GM18499 (cell line): ENCODE data around the gene IP6K1.

Experiments used
- ATAC-seq: cut with Tn5 transposase; IDR thresholded peaks from one replicate; pipeline ENCODE4 v1.9.1; 2021; ENCODE audit warnings: moderate number of reproducible peaks; ENCODE audit not compliant: insufficient read depth, unreplicated experiment

Gene IP6K1

DNA sequence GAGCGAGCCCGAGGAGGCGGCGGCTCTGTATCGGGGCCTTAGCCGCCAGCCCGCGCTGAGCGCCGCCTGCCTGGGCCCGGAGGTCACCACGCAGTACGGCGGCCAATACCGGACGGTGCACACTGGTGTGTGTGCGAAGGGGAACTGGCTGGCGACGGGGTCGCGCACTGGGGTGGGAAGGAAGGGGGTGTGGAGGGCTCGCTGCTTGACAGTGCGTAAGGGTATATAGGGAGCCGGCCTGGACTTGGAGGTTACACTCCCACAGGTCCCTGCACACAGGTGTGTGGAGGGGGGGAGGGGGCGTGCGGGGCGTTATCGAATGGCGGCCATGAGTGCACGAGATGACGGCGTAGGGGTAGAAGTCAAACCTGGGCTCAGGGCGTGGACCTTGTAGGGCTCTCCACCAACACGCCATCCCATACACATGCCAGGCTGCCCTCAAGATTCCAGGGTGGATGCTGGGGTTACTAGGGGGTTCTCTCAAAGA, 111.8 kb downstream of the IP6K1 start:
- peak; percentile 16 for ATAC-seq
